Right renal cortex interstitium (tissue), 3 donors: Measurements from ENCODE around the gene MYBPC3. TPM values are rescaled to one million over a fixed set of nuclear protein-coding genes. Genes with fewer than 3 reads are reported as not detected.

Experiments used
- DNase-seq, 3 donors: peaks; one replicate each; pipeline ENCODE4 v3.0.0-alpha.2; 2013; ENCODE audit warnings: low read depth in 3 of 3, low spot score in 2 of 3
- polyA plus RNA-seq, 3 donors: library from polyadenylated mRNA; unstranded; fragments of 120-200 nt; gene quantifications; one replicate each; pipeline ENCODE4 v1.2.1, GENCODE V29; 2013; ENCODE audit not compliant: insufficient read length in 3 of 3

Gene MYBPC3
- under 1 TPM; 0.08 to 0.64 (median 0.18) TPM for polyA plus RNA-seq

DNA sequence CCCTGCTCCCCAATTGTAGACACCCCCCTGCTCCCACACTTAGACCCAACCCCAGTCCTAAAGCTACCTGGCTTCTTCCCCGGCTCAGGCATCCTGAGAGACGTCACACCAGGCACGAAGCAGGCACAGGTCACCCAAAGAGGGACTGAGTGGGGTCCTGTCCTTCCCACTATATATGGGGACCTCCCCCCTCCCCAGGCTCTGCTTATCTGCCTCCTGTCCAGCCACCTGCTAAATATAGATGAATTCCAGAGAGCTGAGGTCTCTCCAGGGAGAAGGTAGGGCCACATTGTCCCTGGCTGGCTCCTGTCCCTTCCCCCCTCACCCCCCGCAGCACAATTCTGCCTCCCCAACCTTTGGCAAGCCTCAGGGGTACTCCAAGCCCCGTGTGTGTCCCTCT lies at the start of gene MYBPC3:
MYBPC3 (minus strand) TSS at position 147 of the 400 bp plus-strand sequence; CDS start at position 92, 55 bp downstream.
- no peak for DNase-seq

DNA sequence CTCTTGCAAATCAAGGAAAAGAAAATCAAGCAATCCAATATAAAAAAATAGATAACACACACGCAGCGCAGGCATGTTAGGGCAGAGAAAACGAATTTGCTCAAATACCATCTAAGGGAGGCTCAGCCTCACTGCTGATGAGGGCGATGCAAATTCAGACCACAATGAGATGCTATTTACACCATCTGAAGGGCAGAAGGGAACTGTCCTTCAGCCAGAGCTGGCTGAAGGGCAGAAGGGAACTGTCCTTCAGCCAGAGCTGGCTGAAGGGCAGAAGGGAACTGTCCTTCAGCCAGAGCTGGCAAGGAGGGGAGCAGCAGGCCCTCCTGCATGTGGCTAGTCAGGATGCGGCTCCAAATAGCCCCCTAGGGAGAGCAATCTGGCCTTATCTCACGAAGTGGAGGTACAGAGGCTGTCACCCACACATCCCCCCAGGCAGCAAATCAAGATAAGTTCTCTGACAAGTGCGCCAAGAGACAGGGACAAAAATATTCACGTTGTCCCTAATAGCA lies 48.3 kb upstream of the MYBPC3 start:
- DNase-seq = no peak

DNA sequence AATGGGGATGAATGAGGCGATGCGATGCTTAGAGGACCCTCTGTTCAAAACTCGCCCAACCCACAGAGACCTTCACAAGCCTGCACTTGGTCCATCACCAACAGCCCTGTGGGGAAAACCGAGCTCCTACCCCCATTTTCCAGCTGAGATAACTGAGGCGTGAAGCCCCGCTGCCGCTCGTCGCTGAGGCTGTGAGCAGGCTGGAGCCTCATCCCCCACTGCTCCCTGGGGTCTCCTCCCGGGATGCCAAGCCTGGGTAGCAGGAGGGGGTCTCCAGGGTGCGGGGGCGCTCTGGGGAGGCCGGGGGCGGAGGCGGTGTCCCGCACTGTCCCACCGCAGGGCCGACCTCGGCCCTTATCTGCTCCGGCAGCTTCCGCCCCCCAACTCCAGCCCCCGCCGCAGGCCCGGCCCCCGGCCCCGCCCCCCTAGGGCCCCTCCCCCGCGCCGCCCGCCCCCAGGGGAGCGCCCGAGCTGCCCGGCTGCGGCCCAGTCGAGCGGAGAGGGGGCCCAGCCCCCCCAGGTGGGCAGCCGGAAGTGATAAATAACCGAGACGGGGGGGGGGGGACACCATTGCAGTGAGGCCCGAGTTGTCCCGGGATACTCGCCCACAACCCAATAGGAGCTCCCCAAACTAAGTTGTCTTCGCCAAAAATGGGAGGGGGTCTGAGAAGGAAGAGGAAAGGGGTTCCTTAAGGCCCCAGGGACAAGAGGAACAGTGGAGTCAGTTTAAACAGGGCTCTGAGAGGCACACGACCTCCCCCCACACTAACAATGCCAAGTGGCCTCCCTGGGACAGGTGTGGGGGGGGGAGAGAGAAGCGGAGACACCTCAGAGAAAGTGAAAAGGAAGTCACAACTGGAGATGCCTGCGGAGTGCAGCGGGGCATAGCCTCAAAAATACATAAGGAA lies 47.6 kb upstream of the MYBPC3 start:
- no peak for DNase-seq

DNA sequence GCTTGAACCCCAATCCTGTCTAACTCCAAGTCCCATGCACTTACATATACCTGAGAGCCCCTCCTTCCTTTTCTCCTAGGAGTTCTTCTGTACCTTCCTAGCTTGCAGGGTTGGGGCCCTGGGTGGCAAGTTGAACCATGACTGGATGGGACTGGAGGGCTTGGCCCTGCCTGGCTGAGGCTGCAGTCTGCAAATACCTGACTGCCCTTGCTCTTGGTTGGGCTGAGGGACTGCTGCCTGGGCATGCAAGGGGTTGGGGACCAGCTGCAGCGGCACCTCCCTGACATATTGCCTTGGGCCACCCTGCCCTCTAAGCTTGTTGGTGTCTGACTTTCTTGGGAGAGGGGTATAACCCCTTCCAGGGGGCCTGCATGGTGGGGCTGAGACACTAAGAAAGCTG lies 46.0 kb upstream of the MYBPC3 start:
- DNase-seq = no peak

DNA sequence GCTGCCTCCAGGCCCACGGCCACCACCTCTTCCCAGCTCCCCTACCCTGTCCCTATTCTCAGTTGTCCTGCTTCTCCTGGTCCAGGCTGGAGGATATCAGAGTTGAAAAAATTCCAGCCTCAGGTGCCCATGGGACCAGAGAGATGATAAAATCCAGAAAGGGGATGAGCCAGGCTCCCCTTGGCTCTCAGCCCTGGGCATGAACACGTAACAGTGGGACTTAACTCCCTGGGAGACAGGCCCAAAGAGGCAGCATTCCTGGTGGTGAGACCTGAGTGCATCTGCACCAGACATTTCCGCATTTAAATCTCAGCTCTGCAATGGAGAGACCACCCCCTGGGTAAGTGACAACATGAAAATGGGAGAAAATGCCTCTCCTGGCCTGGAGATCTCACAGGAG lies 45.5 kb upstream of the MYBPC3 start:
- DNase-seq = no peak

DNA sequence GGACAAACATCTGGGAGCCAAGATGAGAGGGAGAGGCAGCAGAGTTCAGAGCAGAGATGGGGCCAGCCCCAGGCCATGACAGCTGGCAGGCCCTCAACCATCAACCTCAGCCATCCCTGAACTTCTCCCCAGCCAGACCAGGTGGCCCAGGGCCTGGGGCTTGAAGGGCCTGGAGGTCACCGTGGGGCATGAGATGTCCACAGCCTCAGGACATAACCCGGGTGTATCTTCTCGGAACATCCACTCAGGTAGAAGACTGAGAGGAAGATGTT lies 43.5 kb upstream of the MYBPC3 start:
- DNase-seq = no peak

DNA sequence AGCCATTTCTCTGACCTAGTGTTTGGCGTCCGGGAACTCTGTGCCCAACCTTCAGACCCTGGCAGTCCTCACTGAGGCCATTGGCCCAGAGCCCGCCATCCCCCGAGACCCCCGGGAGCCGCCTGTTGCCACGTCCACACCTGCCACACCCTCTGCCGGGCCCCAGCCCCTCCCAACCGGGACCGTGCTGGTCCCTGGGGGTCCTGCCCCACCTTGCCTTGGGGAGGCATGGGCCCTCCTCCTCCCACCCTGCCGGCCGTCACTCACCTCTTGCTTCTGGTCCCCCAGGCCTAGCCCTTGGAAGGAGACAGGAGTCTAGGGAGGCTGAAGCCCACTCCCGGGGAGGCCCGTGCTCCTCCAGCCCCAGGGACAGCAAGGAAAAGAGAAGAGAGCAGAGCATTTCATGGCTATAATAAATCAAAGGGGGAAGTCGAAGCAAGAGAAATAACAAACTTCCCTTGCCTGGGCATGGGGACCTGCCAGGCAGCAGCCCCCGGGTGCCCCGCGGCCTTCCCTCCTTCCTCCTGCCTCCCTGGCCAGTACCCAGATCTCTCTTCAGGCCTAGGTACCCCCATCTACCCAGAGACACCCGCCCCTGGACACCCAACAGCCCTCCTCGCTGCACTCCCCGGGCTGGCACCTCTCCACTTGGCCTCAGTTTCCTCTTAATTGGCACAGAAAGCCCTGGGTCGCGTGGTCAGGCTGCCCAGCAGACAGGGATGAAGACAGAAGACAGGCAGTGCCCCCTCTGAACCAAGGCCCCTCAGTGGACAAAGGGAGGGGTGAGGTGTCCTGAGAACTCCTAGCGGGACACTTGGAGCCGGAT lies 42.9 kb upstream of the MYBPC3 start:
- no peak for DNase-seq

DNA sequence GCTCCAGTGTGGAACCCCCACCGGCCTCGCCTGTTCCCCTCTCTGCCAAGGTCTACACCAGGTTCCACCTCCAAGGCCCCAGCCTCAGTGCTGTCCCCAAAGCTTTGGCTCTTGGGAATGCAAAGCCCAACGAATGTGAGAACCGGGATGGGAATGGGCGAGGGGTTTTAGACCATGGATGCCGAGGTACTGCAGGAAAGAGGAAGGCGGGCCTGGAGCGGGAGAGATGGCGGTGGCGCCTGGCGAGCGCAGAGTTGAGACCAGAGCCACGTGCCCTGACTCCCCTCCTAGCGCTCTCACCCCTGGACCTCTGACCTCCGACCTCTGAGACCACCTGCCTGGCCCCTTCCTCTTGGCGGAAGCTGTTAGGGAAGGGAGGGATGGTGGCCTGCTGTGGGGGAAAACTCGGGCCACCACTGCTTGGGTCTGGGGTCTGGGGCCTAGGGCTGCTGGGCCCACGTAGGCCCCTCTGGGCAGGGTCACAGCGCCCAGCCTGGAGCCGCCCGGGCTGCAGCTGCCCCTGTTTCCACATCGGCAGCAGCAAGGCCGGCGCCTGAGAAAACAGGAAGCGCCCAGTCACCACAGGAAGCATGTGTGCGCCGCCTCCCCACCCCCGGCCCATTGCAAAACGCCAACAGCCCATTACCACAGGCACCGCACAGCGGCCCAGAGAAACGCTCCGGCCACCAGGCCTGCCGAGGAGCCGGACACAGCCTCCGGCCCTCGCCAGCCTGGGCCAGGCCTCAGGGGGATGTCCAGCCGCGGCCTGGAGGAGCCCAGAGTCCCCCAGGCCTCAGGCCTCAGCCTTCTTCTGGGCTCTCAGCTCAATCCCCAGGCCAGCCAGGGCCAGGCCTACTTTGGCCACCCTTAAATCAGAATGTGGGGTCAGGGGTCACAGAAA lies 42.1 kb upstream of the MYBPC3 start:
- no peak for DNase-seq

DNA sequence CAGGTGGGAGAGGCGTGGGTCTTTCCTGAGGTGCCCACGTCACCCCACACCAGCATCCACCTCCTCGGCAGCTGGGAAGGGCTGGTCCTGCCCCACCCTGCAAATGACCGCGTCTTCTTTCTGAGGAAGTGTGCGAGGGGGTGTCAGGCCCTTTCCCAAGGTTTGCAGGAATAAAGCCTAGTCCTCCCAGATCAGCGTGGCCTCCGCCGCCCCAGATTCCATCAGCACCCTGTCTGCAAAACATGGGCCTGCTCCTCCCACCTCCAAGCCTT lies 41.5 kb upstream of the MYBPC3 start:
- no peak for DNase-seq

DNA sequence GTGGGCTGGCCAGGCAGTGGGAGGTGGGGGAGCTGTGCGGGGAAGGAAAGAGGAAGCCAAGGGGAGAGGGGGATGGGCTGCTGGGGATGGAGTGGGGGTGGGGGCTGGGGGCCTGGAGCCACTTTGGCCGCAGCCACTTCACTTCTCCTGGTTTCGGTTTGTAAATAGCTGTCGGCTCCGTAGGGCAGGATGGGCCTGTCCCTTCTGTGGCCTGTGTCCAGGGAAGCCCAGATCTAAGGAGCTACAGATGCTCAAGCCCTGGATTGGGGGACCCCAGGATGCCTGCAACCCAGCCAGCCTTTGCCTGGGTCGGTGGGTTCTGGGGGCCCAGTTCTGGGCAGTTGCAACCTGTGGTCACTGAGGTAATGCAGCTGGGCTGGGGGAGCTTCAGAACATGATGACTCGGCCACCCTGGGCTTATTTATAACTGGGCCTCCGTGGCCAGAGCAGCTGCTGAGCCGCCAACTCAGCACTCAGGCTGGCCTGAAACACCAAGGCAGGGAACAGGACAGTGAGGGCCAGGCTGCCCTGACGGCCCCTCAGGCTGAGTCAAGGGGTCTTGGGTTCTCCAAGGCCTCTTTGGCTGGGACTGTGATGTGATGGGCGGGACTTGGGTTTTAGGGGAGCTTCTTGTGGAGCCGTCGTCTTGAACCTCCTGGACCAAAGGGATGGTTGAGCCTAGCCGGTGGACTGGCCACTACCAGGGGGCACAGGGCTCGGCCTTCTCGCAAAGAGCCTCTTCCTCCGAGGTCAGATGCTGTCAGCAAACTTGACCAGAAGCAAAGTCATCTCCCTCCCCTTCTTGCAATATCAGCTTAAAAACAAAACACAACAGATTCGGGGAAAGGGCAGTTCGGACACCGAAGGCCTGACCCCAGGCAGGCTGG lies 40.9 kb upstream of the MYBPC3 start:
- no peak for DNase-seq

DNA sequence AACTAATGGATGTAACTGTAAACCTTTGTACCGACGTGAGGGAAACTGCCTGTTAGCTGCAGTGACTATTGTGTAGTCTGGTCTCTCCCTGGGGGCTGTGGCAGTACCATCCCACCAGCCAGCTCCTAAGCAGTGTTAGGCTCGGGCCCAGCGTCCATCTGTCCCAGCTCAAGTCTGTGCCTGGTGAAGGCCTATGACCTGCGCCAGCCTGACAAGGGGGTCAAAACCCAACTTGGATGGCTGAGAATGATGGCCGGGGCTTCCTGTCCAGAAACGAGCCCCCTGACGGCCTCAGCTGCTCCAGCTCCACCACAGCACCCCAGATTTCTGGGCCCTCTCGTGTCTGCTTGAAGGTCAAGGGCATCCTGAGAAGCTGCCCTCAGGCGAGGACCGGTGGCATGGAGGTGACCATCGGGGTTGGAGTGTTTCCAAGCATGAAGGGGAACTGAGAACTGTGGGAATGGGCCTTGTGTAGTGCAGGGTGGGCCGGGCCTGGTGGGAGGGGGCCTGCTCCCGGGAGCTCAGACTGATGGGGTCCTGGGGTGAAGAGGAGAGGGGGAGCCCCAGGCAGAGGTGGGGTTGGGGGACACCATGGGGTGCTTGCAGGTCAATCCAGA lies 40.2 kb upstream of the MYBPC3 start:
- DNase-seq = no peak

DNA sequence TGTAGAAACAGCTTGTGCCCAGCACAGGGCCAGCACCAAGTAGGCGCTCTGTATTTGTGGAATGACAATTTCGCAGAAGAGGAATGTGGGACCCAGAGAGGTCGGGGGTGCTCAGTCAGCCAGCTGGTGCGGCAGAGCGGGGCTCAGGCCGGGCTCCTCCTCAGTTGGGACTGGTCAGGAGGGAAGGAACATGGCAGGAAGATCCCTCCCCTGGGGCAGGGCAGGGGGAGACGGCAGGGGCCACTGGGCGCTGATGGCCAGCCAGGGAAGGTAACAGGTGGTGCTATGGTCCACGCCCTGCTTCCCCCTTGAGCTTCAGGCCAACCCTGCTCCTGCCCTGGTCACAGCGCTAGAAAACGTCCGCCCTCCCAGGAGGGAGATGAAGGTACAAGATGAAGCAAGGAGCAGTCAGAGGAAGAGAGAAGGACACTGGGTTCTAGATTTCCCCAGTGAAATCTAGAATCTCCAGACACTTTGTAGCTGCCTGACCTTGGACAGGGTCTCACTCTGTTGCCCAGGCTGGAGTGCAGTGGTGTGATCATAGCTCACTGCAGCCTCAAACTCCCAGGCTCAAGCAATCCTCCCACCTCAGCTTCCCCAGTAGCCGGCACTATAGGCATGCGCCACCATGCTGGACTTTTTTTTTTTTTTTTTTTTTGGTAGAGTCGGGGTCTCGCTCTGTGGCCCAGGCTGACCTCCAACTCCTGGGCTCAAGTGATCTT lies 39.4 kb upstream of the MYBPC3 start:
- no peak for DNase-seq

DNA sequence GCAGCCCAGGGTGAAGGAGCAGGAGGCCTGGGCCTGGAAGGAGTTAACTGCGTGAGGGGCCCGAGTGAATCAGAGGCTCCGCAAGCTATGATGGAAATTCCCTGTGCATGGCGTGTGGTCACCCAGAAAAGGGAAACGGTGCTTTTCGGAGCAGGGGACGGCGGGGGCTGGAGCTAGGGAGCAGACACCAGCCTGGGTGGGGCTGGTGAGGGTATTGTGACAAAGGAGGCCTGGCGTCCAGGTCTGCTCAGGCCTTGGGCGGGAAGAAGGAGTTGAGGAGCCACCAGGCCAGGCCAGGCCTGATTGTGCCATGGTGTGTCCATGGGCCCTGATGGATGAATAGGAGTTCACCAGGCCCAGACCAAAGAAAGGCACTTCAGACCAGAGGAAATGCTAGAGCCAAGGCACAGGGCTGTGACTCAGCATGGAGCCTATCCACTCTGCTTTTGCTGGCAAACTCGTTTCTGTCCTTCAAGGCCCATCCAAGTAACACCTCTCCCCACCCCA lies 38.6 kb upstream of the MYBPC3 start:
- no peak for DNase-seq

DNA sequence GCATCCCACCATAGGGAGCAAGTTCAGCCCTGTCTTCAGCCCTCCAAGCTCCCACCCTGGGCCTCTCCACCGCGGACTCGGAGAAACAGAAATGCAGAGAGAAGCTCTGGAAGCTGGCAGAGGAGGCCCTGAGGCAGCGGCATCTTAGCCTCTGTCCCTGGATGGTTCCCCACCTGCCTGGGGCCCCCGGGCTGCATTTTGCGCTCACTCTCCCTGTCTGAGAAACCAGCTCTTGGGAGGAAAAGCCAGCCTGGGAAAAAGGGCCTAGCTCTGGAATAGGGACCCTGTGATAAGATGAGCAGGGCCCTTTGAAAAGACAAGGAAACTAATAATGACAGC lies 37.9 kb upstream of the MYBPC3 start:
- DNase-seq = no peak

DNA sequence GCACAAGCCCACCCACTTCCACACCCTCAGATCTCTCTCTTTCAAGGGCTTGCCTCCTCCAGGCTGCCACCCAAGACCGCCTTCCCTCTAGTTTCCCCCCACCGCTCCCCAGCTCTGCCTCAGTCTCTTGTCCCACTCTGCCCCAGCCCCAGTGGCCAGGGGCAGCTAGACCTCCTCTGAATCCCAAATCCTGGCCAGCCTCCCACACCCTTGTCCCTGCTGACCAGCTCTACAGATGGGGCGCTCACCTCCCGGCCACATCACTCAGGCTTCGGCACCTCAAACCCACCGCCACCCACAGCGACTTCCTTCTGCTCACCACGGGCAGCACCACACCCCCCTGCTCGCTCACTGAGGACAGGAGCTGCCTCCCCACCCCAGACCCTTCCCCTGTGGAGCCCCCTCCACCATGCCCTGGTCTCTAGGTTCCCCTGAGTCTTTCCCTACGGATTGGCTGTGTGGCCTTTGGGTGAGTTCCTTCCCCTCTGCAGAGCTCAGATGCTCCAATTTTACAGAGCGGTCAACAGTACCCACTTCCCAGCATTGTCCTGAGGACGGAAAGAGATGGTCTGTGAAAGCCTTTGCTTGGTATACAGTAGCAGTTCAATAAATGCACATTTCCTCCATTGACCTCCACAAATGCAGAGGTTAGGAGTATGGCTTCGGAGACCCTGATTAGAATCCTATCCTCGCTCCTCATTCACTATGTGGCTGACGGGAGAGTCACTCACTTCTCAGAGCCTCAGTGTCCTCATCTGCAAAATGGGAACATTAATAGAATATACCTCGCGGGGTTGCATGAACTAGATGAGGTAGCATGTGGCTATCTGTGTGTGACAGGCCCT lies 37.3 kb upstream of the MYBPC3 start:
- DNase-seq = no peak

DNA sequence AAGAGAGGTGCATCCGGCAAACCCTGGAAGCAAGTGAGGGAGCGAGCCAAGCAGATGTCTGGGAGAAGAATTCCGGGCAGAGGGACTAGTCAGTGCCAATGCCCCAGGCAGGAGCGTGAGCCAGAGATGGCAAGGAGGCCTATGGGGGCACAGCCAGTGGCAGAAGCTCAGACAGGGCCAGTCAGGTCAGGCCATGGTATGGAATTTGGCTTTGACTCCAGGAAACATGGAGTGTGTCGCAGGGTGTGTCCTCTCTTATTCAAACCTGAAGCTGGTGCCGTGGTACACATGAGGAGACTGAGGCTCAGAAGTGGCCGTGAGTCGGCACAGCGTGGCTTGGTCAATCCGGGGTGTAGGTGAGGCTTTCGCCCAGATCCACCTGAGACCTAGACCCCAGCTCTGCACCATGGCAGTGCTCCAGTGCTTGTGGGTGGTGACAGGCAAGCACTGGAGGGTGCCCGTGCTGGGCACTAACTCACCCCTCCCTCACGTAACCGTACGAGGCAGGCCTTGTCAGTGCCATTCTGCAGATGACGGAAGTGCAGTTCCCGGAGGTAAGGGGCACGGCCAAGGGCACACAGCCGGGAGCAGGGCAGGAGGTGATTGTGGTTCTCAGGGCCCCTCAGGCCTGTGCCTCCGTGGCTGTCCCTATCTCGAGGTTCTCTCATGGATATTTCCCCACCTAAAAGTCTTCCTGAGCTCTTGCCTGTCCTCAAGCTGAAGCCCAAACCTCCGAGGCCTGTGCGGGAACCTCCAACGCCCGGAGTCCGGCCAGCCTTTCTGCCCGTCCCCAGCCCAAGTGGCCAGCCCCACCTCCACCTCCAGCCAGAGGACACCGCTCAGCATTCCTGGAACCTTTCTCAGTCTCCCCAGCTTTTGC lies 36.4 kb upstream of the MYBPC3 start:
- DNase-seq = no peak
